GM12873 (cell line): ENCODE data around the gene SMOC2.

Experiments
- TF ChIP-seq, protein P1 (sequence below): IDR thresholded peaks from 2 replicates; pipeline ENCODE4 v1.5.1; 2012; ENCODE audit warnings: low read depth, mild to moderate bottlenecking, moderate library complexity, low read length, control low read depth; ENCODE audit not compliant: insufficient read depth; ENCODE audit errors: missing control alignments

Gene SMOC2

DNA sequence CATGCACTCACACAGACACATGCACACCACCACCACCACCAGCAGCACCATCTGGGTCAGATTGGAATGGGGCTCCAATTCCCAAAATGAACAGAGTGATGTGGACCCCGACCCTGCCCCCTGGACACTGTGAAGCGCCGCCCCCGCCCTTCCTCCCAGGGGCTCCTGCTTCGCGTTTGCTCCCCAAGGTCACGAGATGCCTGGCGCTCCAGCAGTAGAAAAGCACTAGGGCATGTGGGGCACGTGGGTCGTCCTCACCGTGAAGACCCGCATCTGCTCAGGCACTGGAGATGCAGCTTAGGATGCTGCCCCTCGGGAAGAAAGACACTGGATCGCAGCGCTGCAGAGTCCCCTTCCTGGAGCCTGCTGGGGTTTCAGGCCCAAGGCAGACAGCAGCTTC, 184.0 kb downstream of the SMOC2 start:
- TF ChIP-seq, protein P1, sequence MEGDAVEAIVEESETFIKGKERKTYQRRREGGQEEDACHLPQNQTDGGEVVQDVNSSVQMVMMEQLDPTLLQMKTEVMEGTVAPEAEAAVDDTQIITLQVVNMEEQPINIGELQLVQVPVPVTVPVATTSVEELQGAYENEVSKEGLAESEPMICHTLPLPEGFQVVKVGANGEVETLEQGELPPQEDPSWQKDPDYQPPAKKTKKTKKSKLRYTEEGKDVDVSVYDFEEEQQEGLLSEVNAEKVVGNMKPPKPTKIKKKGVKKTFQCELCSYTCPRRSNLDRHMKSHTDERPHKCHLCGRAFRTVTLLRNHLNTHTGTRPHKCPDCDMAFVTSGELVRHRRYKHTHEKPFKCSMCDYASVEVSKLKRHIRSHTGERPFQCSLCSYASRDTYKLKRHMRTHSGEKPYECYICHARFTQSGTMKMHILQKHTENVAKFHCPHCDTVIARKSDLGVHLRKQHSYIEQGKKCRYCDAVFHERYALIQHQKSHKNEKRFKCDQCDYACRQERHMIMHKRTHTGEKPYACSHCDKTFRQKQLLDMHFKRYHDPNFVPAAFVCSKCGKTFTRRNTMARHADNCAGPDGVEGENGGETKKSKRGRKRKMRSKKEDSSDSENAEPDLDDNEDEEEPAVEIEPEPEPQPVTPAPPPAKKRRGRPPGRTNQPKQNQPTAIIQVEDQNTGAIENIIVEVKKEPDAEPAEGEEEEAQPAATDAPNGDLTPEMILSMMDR, result no peak

DNA sequence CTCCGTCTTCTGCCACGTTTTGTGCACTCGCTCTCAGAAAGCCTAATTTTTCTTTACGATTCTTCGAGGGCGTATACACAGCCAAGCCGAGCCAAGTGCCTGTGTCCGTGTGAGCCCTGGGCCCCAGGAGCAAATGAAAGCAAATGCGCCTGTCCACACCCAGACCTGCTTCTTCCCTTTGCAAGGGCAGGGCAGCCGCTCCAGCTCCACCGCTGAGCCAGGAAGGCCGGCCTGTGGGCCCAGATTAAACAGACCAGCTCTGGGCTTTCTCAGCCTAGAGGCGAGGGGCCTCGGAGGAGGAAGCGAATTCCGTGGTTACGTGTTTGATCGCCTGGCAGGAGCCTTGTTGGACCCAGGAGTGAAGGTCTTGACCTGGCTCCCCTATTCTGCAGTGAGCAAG, 184.6 kb downstream of the SMOC2 start:
- TF ChIP-seq, protein P1, result no peak

DNA sequence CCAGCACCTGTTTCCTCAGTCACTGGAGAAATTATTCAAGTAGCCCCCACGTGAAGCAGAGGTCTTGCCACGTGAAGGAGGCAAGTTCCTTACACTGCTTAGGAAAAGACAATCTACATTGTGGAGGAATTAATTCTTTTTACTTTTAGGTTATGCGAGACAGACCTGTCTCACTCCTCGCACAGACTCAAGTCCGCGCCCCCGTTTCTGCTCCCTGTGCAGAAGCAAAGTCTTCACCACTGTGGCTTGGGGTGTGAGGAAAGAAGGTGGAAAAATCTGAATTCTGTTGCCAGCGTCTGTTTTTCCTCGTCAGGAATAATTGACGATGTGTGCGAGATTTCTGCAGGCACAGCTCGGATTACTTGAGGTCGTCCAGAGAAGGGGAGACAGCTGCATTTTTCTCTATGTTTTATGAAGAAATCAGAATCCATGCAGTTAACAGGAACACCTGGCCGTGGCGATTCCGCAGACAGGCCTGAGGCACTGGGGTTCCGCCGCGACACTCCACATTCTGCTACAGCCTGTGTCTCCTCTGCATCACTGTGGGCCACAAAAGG, 185.1 kb downstream of the SMOC2 start:
- TF ChIP-seq, protein P1, result no peak

DNA sequence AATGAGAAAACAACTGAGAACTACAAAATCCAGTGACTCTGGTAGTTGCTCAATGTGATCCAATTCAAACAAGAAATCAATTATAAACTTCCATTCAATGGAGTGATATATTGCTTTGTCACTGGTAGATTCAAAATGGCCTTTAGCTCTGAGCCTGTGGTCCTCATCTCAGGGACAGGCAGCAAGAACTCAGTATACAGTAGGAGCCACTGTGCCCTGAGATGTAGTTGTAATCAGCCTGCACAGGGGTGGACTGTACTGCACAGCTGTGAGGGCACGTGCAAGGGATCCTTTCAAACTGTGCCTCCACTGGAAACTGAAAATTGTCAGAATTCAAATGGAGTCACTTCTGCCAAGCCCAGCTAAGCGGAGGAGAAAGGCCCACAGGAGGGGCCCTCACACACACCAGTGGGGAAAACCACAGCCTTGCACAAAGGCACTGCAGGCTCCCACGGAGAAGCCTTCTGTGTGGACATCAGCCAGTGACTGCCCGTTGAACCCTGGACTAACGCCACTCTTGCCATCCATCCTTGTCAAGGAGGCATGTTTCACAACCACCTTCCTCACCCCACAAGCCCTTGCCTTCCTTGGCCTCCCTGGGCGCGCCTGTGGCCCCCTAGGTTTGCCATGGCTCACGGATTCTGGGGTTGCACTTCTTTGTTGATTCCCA, 186.7 kb downstream of the SMOC2 start:
- TF ChIP-seq, protein P1, result no peak

DNA sequence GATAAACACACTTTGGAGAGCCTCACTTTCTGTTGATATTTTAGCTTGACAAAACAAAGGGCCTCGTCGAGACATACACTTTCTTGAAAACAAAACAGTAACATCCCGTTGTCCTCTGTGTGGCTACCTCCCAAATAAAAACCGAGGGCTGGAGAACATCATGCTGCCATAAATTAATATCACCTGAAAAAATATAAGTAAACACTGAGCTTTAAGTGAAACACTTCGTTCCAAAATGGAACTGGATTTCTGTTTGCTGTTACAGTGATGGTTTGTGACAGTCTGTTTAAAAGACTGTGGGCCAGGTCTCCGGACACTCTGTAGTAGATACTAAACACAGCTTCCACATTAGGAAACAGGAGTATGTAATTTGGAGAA, 187.2 kb downstream of the SMOC2 start:
- TF ChIP-seq, protein P1, result no peak

DNA sequence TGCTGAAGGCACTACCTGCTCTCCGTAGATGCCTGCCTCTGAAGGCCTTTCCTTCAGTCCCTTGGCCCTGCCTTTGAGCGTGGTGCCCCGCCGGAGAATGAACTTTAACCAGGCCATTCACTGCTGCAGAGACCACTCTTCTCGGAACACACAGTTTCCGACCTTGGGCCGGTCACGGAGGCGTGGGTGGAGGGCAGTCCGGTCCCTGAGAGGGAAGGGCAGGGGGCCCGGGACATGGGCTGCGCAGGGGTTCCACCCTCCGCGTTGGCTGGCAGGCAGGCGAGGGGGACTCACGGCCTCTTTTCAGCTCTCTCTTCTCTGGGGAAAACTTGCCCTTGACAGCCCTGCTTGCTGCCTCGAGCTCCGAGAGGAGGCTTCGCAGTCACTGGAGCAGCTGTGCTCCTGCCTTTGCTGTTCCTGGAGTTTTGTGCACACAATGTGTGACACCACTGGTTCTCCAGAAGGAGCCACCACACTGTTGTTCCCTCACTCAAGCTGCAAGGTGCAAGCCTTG, 187.8 kb downstream of the SMOC2 start:
- TF ChIP-seq, protein P1, result no peak

DNA sequence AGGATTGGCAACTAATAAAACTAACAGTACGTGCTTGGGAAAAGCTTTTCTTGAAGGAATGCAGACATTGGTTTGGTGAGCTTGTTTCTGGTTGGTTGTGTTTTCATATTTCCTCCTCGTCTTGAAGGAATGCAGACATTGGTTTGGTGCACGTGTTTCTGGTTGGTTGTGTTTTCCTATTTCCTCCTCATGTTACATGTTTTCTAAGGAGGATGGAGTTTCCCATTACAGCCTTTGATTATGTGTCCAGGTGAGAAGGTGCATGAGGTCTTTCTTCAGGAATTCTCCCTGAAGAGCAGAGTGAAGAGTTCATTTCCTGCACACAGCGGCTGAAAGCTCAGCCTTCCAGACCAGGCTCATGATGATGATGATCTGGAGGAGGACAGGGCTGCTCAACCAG, 190.6 kb downstream of the SMOC2 start:
- TF ChIP-seq, protein P1, result no peak
